ENCODE results near the gene TRMU. TPM values are rescaled to one million over a fixed set of nuclear protein-coding genes. Genes with fewer than 3 reads are reported as not detected.

TRMU gene, protein sequence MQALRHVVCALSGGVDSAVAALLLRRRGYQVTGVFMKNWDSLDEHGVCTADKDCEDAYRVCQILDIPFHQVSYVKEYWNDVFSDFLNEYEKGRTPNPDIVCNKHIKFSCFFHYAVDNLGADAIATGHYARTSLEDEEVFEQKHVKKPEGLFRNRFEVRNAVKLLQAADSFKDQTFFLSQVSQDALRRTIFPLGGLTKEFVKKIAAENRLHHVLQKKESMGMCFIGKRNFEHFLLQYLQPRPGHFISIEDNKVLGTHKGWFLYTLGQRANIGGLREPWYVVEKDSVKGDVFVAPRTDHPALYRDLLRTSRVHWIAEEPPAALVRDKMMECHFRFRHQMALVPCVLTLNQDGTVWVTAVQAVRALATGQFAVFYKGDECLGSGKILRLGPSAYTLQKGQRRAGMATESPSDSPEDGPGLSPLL
- total RNA-seq: 10 to 100 TPM; 21.2 to 27.2 TPM
- long read RNA-seq, donor 1, partial matches to known transcripts: 2 of 11 reads
- long read RNA-seq, donor 1, other reads (novel, unspliced or antisense): 2 of 11 reads
- long read RNA-seq, donor 2, transcript TRMU-202 (10 exons, 1,381 nt): minor isoform, 7 of 75 reads
- long read RNA-seq, donor 2, transcript TRMU-203 (10 exons, 1,830 nt): minor isoform, 10 of 75 reads
- long read RNA-seq, donor 2, transcript TRMU-201 (11 exons, 1,940 nt): major isoform, 28 of 75 reads
- long read RNA-seq, donor 2, partial matches to known transcripts: 9 of 75 reads
- long read RNA-seq, donor 2, other reads (novel, unspliced or antisense): 14 of 75 reads

GRCh38 chr22:46335201-46336118 lies at the start of gene TRMU:
TRMU (plus strand) TSS chr22:46335714; CDS start chr22:46335765, 51 bp downstream.
- intact Hi-C loops (cut with DNase I): no loop called here
- peak; percentile 96 for DNase-seq (ENCODE audit: low spot score)

- intact Hi-C loops (cut with DNase I): no loop called here
- DNase-seq (ENCODE audit: low spot score): no peak
Measured at GRCh38 chr22:46286006-46286405, 49.5 kb upstream of the TRMU start.

DNA sequence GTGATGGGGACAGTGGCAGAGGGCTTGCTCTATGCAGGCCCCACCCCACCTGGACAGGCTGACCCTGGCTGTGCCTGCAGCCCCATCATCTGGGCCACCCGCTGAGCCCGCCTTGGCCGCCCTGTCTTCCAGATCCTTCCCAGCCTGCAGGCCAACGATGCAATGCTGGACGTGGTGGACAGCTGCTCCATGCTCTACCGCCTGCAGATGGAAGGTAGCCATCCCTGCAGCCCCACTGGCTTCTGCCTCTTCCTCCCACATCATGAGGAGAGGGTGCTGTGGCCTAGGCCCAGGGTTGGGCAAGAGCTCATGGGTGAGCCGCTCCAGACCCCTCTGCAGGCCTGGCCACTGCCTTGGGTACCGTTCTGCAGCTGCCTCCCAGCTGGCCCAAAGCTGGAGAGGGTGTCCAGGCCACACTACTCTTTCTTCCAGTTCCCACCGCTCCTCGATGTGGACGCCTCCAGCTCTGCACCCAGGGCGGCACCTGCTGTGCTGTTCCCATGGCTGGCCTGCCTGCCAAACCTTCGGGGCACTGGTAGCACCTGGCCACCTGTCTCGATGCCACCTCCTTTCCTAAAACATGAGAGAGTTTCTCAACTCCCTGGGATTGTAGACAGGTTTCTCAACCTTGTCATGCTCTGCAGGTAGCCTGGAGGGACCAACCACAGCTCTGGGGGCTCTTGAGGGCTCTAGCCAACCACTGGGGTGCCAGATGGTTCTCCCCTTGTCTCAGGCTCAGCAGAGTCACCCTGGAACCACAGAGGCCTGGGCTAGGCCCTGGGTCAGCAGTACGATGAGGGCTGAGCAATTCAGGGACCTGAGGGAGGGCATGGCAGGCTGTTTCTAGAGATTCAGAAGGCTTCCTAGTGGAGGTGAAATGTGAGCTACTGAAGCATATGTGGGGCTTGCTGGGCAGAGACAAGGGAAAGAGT lies 48.3 kb upstream of the TRMU start:
- peak; percentile 66 for DNase-seq (ENCODE audit: low spot score)

GRCh38 chr22:46287873-46288751 lies 47.4 kb upstream of the TRMU start:
- peak; percentile 89 for DNase-seq (ENCODE audit: low spot score)
- intact Hi-C loops (cut with DNase I): no loop called here

More for the DNA sequence above, 48.3 kb upstream of the TRMU start:
- intact Hi-C loops (cut with DNase I): no loop called here

DNA sequence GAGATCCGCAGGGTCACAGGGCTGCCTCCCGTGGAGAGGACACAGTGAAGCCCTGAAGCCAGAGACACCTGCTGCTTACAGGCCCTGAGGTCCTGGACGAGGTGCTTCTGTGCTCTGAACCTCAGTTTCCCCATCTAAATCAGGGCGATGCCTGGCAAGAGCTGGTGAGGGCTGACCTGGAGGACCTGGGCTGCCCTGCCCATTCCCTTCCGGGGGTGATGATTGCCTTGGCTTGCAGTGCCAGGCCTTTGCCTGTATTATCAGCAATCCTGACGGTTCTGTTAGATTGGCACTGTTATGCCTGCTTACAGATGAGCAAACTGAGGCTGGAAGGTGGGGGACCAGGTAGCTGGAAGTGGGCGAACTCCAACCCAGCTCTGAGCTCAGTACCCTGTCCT lies 46.7 kb upstream of the TRMU start:
- no peak for DNase-seq (ENCODE audit: low spot score)
- intact Hi-C loops (cut with DNase I): no loop called here

GRCh38 chr22:46289244-46289891 lies 46.1 kb upstream of the TRMU start:
- intact Hi-C loops (cut with DNase I): no loop called here
- DNase-seq (ENCODE audit: low spot score): peak; percentile 79

DNA sequence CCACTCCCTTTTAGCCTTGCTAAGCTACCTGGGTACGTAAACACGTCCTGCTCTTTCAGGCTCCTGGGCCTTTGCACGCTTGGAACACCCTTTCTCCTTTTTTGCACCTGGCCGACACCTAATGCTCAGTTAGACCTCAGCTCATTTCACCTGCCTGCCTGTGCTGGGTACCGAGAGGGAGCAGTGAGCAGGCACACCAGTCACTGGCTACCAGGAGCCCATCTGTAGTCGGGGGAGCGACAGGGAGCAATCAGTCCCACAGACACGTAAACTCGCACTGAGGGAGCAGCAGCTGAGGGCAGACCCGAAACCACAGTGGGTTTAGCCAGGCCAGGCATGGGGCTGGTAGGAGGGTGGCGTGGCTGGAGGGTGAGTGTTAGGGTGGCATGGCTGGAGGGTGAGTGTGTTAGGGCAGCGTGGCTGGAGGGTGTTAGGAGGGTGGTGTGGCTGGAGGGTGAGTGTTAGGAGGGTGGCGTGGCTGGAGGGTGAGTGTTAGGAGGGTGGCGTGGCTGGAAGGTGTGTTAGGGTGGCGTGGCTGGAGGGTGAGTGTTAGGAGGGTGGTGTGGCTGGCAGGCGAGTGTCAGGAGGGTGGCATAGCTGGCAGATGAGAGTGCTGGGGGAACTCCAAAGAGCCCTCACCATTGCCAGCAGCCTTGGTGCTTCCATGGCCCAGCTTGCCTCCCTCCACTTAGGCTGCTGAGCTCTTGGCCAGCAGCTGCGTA lies 45.2 kb upstream of the TRMU start:
- intact Hi-C loops (cut with DNase I): no loop called here
- peak; percentile 72 for DNase-seq (ENCODE audit: low spot score)

DNA sequence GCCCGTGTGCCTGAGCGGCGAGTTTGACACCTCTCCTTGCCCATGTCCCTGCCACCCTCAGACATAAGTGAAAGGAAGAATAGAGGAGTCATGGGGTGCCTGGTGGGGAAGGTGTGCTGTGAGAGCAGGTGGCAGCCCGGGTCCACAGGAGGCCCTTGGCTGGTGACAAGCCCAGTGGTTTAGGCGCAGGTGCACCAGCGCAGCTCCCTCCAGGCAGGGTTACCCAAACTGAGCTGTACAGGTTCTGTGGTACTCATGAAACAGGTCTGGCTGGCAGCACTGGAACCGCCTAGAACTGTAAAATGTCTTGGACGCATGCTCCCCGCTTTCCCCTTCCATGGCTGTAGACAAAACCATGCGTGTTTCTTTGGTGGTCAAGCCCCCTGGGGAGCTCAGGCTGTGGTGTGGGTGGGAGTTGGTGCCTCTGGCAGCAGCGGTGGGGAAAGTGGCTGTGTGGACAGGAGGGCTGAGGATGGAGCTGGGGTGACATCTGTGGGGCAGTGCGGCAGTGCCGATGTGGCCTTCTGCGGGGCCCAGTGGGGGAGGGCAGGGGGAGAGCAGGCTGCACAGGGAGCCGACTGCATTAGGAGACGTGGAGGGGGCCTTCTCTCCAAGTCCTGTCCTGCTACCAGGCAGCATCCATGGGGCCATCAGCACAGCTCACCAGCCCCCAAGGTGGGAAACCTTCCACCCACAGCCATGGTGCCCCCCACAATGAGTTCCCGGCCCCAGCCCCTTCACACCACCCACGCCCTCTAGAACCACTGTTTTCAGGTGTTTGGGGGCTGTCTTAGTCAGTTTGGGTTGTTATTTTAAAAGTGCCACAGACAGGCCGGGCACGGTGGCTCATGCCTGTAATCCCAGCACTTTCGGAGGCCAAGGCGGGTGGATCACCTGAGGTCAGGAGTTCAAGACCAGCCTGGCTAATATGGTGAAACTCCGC lies 44.4 kb upstream of the TRMU start:
- DNase-seq (ENCODE audit: low spot score): no peak
- intact Hi-C loops (cut with DNase I): no loop called here

DNA sequence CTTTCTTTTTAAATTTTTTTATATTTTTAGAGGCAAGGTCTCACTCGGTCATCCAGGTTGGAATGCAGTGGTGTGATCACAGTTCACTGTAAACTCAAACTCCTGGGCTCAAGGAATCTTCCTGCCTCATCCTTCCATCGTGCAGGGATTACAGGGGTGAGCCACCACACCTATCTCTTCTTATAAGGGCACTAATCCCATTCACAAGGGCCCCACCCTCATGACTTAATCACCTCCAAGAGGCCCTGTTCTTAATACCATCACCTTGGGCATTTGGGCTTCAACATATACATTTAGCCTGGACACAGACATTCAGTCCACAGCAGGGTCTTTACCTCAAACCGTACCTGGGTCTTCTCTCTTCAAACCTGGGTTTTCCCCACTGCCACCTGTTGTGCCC lies 43.3 kb upstream of the TRMU start:
- intact Hi-C loops (cut with DNase I): no loop called here

GRCh38 chr22:46292732-46293131 lies 42.8 kb upstream of the TRMU start:
- no peak for DNase-seq (ENCODE audit: low spot score)
- intact Hi-C loops (cut with DNase I): no loop called here

More for the DNA sequence above, 43.3 kb upstream of the TRMU start:
- DNase-seq (ENCODE audit: low spot score): peak; percentile 42

DNA sequence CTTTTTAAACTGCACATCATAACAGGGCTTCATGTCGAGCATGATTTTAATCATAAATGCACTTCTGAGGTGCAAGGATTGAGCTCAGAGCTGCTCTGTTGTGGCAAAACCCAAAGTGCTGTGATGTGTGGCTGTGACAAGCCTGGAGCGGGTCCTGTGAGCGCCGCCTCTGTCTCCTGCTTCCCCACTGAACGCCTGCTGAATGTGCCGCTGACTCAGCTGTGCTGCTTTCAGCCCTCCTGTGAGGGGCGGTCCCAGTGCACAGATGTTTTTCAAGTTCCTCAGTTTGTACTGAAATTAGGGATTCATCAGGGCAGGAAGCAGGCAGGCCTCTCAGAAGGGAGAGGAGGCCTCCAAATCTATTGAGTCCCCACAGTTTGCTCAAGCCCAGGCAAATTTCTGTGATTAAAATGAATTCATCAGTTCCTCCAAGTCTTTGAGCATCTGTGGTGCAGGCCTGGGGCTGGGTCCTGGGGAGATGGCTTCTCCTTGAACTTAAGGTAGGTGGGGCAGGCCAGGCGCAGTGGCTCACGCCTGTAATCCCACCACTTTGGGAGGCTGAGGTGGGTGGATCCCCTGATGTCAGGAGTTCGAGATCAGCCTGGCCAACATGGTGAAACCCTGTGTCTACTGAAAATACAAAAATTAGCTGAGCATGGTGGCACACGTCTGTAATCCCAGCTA lies 41.8 kb upstream of the TRMU start:
- intact Hi-C loops (cut with DNase I): no loop called here
- DNase-seq (ENCODE audit: low spot score): no peak

GRCh38 chr22:46294784-46295183 lies 40.7 kb upstream of the TRMU start:
- intact Hi-C loops (cut with DNase I): no loop called here
- no peak for DNase-seq (ENCODE audit: low spot score)

GRCh38 chr22:46295277-46295971 lies 40.1 kb upstream of the TRMU start:
- intact Hi-C loops (cut with DNase I): no loop called here

More at GRCh38 chr22:46295277-46295971, 40.1 kb upstream of the TRMU start:
- no peak for DNase-seq (ENCODE audit: low spot score)

Data from posterior vena cava (tissue), 2 donors.